ENCODE data around the gene TMC6.
"Not testable (repeated sequence)": the region's sequence is repeated elsewhere in the genome, so short reads cannot be mapped to it uniquely, and the experiment has no call there.

TMC6 gene

DNA sequence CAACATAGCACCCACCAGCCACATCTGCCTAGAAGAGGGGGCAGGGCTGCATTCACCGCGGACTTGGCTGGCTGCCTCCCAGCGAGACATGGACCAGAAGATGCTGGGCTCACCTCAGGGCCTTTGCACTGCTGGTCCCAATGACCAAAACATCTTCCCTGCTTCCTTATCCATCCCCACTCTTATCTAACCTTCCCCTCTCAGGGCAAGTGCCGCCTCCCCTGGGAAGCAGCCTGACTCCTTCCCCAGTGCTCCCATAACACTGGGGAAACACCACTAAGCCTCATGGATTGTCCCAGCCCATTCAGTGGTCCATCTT lies 5.7 kb downstream of the TMC6 start:
- no peak for DNase-seq

DNA sequence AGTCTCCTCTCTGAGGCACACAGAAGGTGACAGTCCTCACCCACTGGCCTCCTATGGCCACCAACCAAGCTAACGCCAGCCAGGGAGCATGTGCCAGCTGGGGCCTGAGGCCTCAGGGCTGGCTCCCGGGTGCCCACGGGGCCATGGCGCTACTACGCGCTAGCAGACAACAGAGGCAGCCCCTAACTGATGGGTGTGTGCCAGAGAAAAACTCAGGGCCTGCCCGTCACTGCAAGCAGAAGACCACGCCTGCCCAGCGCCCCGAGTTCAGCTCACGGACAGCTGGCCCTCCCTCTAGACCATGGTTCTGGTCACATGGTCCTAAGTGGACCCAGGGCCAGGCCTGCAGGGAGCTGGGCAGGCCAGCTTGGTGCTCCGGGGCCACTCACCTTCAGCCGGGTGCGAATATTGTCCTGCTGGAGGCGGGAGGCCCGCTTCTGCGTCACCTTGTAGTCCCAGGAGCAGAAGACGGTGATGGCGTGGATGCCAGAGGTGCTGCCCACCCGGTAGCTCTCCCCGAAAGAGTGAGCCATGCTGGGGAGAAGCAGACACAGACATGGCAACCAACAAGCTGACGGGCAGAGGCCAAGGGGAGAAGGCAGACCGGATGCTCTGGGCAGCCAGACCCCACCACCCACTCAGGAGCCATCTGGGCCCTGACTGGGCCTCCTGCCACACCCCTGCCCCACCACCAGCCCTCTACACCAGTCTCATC lies 6.2 kb downstream of the TMC6 start:
- no peak for DNase-seq

DNA sequence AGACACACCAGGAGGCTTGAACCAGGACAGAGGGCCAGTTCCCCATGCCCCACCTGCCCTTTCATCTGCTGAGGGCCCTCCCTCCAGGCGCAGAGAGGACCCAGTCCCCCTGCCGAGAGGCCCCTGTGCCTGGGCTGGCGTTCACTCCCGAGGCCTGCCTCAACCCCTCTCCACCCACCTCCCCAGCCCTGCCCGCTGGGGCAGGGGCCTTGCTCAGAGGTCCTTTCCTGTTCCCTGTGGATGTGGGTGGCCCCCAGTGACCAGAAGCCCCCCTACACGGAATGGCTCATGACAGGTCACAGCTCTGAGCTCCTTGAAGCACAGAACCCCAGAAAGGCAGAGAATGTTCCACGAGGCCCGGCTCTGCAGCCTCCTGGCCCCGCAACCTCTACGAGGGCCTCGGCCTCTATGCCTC lies 6.7 kb downstream of the TMC6 start:
- no peak for DNase-seq

DNA sequence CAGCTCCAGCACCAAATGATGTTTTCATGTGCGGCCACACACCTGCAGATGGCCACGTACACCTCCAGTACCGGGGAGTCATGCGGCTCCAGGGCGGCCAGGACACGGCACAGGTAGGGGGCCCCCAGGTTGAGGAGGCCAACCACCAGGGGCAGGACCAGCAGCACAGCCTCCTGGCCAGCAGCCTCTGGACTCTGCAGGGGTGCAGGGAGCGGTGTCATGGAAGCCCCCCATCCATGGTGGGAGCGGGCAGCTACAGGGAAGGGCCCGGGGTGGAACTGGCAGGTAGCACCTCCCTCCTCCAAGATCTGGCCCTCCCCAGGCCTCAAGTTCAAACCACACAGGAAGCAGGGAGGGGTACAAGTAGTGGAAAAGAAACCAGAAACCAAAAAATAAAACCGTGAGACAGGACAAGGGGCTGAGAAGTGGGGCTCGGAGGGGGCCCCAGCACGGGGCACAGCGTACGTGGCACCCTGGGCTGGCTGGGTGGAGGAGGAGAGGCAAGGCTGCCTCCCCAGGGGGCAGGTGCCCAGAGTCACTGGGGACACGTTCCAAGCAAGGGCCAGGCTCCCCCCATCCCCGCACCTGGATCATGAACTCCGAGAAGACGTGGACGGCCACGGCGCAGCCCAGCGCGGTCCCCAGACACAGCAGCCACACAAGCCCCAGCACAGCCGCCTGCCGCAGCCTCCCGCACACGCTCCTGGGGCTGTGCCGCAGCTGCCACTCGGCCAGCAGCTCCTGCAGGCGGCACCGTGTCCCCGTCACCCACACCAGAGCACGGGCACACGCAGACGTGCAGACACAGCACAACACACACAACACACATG lies 7.4 kb downstream of the TMC6 start:
- DNase-seq: no peak

- no peak for DNase-seq
Measured at GRCh38 chr17:78120537-78120936, 8.0 kb downstream of the TMC6 start.

DNA sequence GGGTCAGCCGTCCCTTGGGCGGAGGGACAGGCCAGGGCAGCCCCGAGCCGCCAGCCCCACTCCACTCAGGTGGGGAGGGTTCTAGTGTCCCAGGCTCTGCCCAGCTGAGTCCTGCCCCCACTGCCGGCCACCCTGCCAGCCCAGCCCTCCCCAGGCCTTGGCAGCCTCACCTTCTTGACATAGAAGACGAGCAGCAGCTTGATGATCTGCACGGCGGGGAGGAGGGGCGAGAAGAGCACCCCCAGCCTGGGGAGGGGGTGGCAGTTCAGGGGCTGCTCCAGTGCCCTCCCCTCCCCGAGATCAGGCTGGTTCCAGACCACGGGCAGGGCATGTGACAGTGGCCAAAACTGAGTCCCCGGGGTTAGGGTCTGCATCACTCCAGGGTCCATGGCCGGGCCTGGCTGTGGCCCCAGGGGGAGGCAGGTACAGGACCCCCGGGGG lies 9.7 kb downstream of the TMC6 start:
- no peak for DNase-seq

GRCh38 chr17:78117027-78117981 lies 11.3 kb downstream of the TMC6 start:
- no peak for DNase-seq

DNA sequence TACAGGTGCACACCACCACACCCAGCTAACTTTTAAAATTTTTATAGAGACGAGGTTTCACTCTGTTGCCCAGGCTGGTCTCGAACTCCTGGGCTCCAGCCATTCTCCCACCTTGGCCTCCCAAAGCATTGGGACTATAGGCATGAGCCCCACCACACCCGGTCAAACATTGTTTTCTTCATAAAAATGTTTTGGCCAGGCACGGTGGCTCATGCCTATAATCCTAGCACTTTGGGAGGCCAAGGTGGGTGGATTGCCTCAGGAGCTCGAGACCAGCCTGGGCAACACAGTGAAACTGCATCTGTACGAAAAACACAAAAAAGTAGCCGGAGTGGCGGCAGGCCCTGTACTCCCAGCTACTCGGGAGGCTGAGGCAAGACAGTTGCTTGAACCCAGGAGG lies 12.1 kb downstream of the TMC6 start:
- no peak for DNase-seq

- not testable (repeated sequence) for DNase-seq
Measured at GRCh38 chr17:78115803-78116202, 12.8 kb downstream of the TMC6 start.

- no peak for DNase-seq
Measured at GRCh38 chr17:78114831-78115723, 13.5 kb downstream of the TMC6 start.

- no peak for DNase-seq
Measured at GRCh38 chr17:78113804-78114785, 14.5 kb downstream of the TMC6 start.

GRCh38 chr17:78112518-78113471 lies 15.8 kb downstream of the TMC6 start:
- peak; percentile 29 for DNase-seq

GRCh38 chr17:78111727-78112517 lies 16.6 kb downstream of the TMC6 start:
- DNase-seq: no peak

GRCh38 chr17:78111016-78111726 lies 17.4 kb downstream of the TMC6 start:
- no peak for DNase-seq

DNA sequence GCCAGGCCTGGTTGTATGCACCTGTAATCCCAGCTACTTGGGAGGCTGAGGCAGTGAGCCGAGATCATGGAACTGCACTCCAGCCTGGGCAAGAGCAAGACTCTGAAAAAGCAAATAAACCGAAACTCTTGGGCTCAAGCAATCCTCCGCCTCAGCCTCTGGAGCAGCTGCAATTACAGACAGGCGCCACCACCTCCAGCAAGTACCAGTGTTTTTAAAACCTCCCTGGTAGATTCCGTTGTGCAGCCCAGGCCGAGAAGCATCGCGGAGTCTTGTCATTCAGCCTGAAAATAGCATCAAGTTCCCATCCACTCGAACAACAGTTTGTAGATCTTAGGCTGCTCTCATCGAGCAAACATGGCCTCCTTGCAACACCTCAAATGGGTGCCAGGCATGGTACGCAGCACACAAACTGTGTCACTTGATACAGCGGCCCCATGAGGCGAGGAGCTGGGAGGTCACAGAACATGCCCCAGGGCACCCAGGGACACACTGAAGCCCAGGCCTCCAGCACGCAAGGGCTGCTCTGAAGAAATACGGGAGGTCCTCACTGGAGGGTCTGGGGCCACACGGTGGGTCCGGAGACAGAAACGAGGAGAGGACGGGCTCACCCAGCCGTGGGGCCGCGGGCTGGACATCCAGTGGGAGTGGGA lies 18.1 kb downstream of the TMC6 start:
- no peak for DNase-seq

- DNase-seq: no peak
Measured at GRCh38 chr17:78109489-78109761, 19.1 kb downstream of the TMC6 start.

GRCh38 chr17:78108726-78109488 lies 19.6 kb downstream of the TMC6 start:
- DNase-seq: no peak
